ENCODE results near the gene SEM1. TPM values are rescaled to one million over a fixed set of nuclear protein-coding genes. Genes with fewer than 3 reads are reported as not detected.

Gene SEM1
- total and polyA plus RNA-seq, 2 of the 8 experiments (the other 6 are each of a cell fraction or from before 2014, with no cell fraction given): 20.8 to 75.3 TPM

GRCh38 chr7:96739609-96740008 lies 30.0 kb upstream of the SEM1 start:
- Histone ChIP-seq H2BK20ac (ENCODE audit: low read length) (no peak overlapping the region), H3K36me3 (ENCODE audit: control insufficient read depth in 2 of 4, insufficient read depth in 4 of 4, low read length in 3 of 4) (no peaks in the 10 kb centered on the region), H2BK15ac (ENCODE audit: low read length) (no peak overlapping the region), H3K23me2 (ENCODE audit: low read depth, low read length) (no peaks in the 10 kb centered on the region), H2BK120ac (replicated peaks; ENCODE audit: low read depth, low read length) (no peak overlapping the region), H3K4me2 (ENCODE audit: insufficient read depth in 1 of 2, low read depth in 2 of 2, low read length in 2 of 2) (0 out of 4 replicates have a peak overlapping the region, but pooled peaks of 1 of the 2 experiments have one; percentile 13), H3K56ac (replicated peaks; ENCODE audit: insufficient read length, low read depth, low read length) (no peak overlapping the region), H3K9me3 (ENCODE audit: insufficient read depth in 2 of 2, low read depth in 1 of 2, low read length in 1 of 2) (no peaks in the 10 kb centered on the region), H3K4me1 (replicated peaks in 1 of 4; ENCODE audit: control insufficient read depth in 3 of 4, insufficient read depth in 4 of 4, low read length in 3 of 4) (peaks cover 3 to 10% (median 5%) of the 10 kb centered on the region in 4 experiments; a peak in 6 of 7 replicates), H2AFZ (ENCODE audit: low read length) (no peak overlapping the region), H3K79me1 (ENCODE audit: low read depth, low read length) (no peaks in the 10 kb centered on the region), H4K5ac (ENCODE audit: insufficient read length, low read depth, low read length) (no peak overlapping the region), H4K8ac (ENCODE audit: extremely low read depth, insufficient read depth, low read length) (no peak overlapping the region), H3K18ac (ENCODE audit: extremely low read depth, low read length) (no peak overlapping the region), H4K20me1 (replicated peaks in 1 of 2; ENCODE audit: control insufficient read depth in 1 of 2, insufficient read depth in 2 of 2, low read length in 2 of 2) (no peaks in the 10 kb centered on the region), H3K79me2 (ENCODE audit: control insufficient read depth in 1 of 2, insufficient read depth in 2 of 2, low read length in 2 of 2) (no peaks in the 10 kb centered on the region), H3K4me3 (ENCODE audit: extremely low read depth in 1 of 4, insufficient read depth in 2 of 4, low read depth in 3 of 4, low read length in 4 of 4) (no peak overlapping the region), H3K27ac (ENCODE audit: low read depth, low read length) (no peak overlapping the region), H3K23ac (ENCODE audit: insufficient read length) (no peak overlapping the region), H2AK5ac (ENCODE audit: low read depth, low read length) (no peak overlapping the region), H3K27me3 (replicated peaks in 1 of 4; ENCODE audit: control insufficient read depth in 3 of 4, extremely low read depth in 1 of 4, insufficient read depth in 3 of 4, low read length in 3 of 4) (no peaks in the 10 kb centered on the region; a peak in 1 of 7 replicates), H3K4ac (replicated peaks; ENCODE audit: insufficient read length, low read depth, low read length) (no peak overlapping the region), H4K91ac (replicated peaks; ENCODE audit: insufficient read length, low read length) (no peak overlapping the region), H2BK5ac (ENCODE audit: low read depth, low read length) (no peak overlapping the region), H2BK12ac (ENCODE audit: low read depth, low read length) (no peak overlapping the region), H3K14ac (ENCODE audit: insufficient read length) (no peak overlapping the region), H3K9ac (replicated peaks in 1 of 4; ENCODE audit: extremely low read depth in 1 of 4, low read depth in 3 of 4, low read length in 3 of 4) (no peak overlapping the region)
- FAIRE-seq (no peak), DNase-seq (ENCODE audit: low read depth in 1 of 2, low spot score in 2 of 2) (no peak)
- ChIA-PET POLR2A (ENCODE audit: partially characterized antibody) (no interaction called here), CTCF (ENCODE audit: partially characterized antibody) (interaction anchor here (1.2 kb wide), 1 partner anchor 31 kb away, joined by 3 read pairs; no protein-coding TSS in a partner anchor)
- 45% methylated on average over 1 of the region's 1 CpG; no CpG with 5 or more reads in 1 of the 2 experiments for WGBS, 2 experiments (ENCODE audit: extremely low coverage in 1 of 2, insufficient coverage in 1 of 2, insufficient read length in 1 of 2, insufficient replicate concordance in 2 of 2, low coverage in 1 of 2, low lambda C conversion rate in 2 of 2, missing lambda C conversion rate in 1 of 2)
- TF ChIP-seq BCL11A (IDR thresholded peaks at IDR 0.05; ENCODE audit: low read depth in 2 of 2, low read length in 2 of 2) (no peak), CEBPB (IDR thresholded peaks at IDR 0.05; ENCODE audit: low read depth, low read length) (no peak), CBX8 (IDR thresholded peaks at IDR 0.05; ENCODE audit: borderline replicate concordance, low read depth, low read length) (no peak), KDM5A (IDR thresholded peaks at IDR 0.05; ENCODE audit: low read length) (no peak), ATF3 (IDR thresholded peaks at IDR 0.05; ENCODE audit: insufficient read depth, low read depth, low read length) (no peak), ATF2 (IDR thresholded peaks at IDR 0.05; ENCODE audit: low read length) (no peak), YY1 (IDR thresholded peaks at IDR 0.05; ENCODE audit: low read depth, low read length) (no peak), RFX5 (IDR thresholded peaks at IDR 0.05; ENCODE audit: borderline replicate concordance, low read depth, low read length) (no peak), JUN (IDR thresholded peaks at IDR 0.05; ENCODE audit: low read depth, low read length) (no peak), POU5F1 (IDR thresholded peaks at IDR 0.05; ENCODE audit: low read depth, low read length) (no peak), EP300 (IDR thresholded peaks at IDR 0.05; ENCODE audit: borderline replicate concordance in 1 of 2, low read depth in 2 of 2, low read length in 2 of 2) (no peak), HDAC6 (IDR thresholded peaks at IDR 0.05; ENCODE audit: low read depth, low read length) (no peak)
